Transverse colon (tissue), 4 donors: ENCODE data around the gene ZNF644. TPM values are rescaled to one million over a fixed set of nuclear protein-coding genes. Genes with fewer than 3 reads are reported as not detected.
"Not testable (repeated sequence)": the region's sequence is repeated elsewhere in the genome, so short reads cannot be mapped to it uniquely, and the experiment has no call there.

Experiments used
- DNase-seq: peaks from one replicate; pipeline ENCODE4 v3.0.0-alpha.2; 2019
- H3K27ac ChIP-seq, 4 donors: fragments of 200-600 bp; sonication (generic); 2 replicates each; pipeline ENCODE4 v1.5.1; 2016 to 2018; ENCODE audit warnings: inconsistent platforms in 4 of 4
- H3K27me3 ChIP-seq: fragments of 200-600 bp; sonication (generic); 2 replicates; pipeline ENCODE4 v1.5.1; 2017; ENCODE audit warnings: inconsistent platforms
- H3K36me3 ChIP-seq, 4 donors: fragments of 200-600 bp; sonication (generic); 2 replicates each; pipeline ENCODE4 v1.5.1; 2017 to 2019; ENCODE audit warnings: inconsistent platforms in 4 of 4
- H3K4me1 ChIP-seq, 4 donors: fragments of 200-600 bp; sonication (generic); 2 replicates each; pipeline ENCODE4 v1.5.1; 2017 to 2020; ENCODE audit warnings: inconsistent platforms in 4 of 4
- H3K4me3 ChIP-seq, 4 donors: fragments of 200-600 bp; sonication (generic); 1 replicate in 1 of 4; 2 replicates in 3 of 4; pipeline versions ENCODE4 v1.5.1 to v1.6.1; 2017 to 2019; ENCODE audit warnings: inconsistent platforms in 4 of 4
- H3K9me3 ChIP-seq, 2 donors: fragments of 200-600 bp; sonication (generic); 2 replicates each; pipeline ENCODE4 v1.5.1; 2017 to 2019; ENCODE audit warnings: inconsistent platforms in 2 of 2
- EP300 ChIP-seq: sonication (generic); formaldehyde crosslinking; IDR thresholded peaks from one replicate; pipeline ENCODE4 v1.6.1; 2017; ENCODE audit warnings: antibody characterized with exemption, low read depth
- POLR2A ChIP-seq: fragments of 450-650 bp; IDR thresholded peaks from one replicate; pipeline ENCODE4 v1.6.1; 2016; ENCODE audit warnings: antibody characterized with exemption, mild to moderate bottlenecking, moderate library complexity
- POLR2AphosphoS5 ChIP-seq, 3 donors: sonication (generic); formaldehyde crosslinking; IDR thresholded peaks; one replicate each; pipeline ENCODE4 v1.6.1; 2016; ENCODE audit warnings: antibody characterized with exemption in 3 of 3
- WGBS, 2 donors: methylation state at CpG; one replicate each; pipeline ENCODE4 v1.1.5; 2018; ENCODE audit warnings: low coverage in 1 of 2; 5-methylcytosine and 5-hydroxymethylcytosine counted together
- in situ Hi-C, 4 donors: fragments of 200-750 bp; cut with MboI; loops; one replicate each; pipeline versions ENCODE4 v1.15.0 to v1.15.1; 2017; ENCODE audit warnings: low sequenced_read_pairs in 3 of 4, low pct_ligation_motif_present in 1 of 4, low pct_unique_long_range_greater_than_20kb in 1 of 4
- intact Hi-C: fragments of 100-400 bp; cut with DNase I; formaldehyde crosslinking; loops from one replicate; pipeline ENCODE4 v1.15.1; 2023; ENCODE audit warnings: low total_unique reads
- total RNA-seq, 4 donors: library from RNA; depleted of rRNA; stranded (reverse); fragments of >200 nt; gene quantifications; one replicate each; pipeline ENCODE4 v1.1.0, GENCODE V29; 2016
- TF ChIP-seq, protein P1 (sequence below), 5 experiments: fragments of 200-600 bp in 3 of 5; fragments of 450-650 bp in 2 of 5; sonication (generic) in 3 of 5; IDR thresholded peaks; 1 replicate in 2 of 5; 2 replicates in 3 of 5; pipeline ENCODE4 v1.5.1; 2016 to 2017; ENCODE audit warnings: antibody characterized with exemption in 5 of 5, inconsistent platforms in 3 of 5, mild to moderate bottlenecking in 2 of 5, moderate library complexity in 1 of 5

ZNF644 gene
- total RNA-seq, 4 donors from 2014 or later = 19.5 to 86.2 (median 50.4) TPM

DNA sequence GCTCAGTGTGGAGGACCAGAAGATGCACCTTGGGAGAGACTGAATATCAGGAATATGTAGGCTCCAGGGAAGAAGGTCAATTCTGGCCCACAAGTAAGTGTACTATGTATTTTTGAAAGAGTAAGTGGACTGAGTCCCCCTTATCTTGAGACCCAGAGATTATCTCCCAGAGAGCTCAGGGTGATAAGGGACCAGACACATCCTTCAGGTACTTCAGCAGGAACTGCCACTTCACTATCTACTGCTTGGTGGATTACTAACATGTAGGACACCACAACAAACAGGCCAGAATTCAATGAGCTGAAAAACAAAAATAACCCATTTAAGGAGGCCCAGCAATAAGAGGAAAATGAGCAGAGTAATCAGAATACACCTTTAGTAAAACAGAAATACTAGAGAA lies 119.2 kb downstream of the ZNF644 start:
- intact Hi-C loops (no loop called here), in situ Hi-C loops (no loop called here)
- no peak overlapping the region for H3K4me3 ChIP-seq
- no peak for DNase-seq
- H3K36me3 ChIP-seq = peaks cover 0 to 5% (median 0%) of the 10 kb centered on the region in 4 donors
- H3K27ac ChIP-seq = no peak overlapping the region
- H3K4me1 ChIP-seq = no peaks in the 10 kb centered on the region
- TF ChIP-seq POLR2AphosphoS5 (IDR thresholded peaks at IDR 0.05) (no peak), POLR2A (no peak), EP300 (no peak)
- TF ChIP-seq, protein P1, sequence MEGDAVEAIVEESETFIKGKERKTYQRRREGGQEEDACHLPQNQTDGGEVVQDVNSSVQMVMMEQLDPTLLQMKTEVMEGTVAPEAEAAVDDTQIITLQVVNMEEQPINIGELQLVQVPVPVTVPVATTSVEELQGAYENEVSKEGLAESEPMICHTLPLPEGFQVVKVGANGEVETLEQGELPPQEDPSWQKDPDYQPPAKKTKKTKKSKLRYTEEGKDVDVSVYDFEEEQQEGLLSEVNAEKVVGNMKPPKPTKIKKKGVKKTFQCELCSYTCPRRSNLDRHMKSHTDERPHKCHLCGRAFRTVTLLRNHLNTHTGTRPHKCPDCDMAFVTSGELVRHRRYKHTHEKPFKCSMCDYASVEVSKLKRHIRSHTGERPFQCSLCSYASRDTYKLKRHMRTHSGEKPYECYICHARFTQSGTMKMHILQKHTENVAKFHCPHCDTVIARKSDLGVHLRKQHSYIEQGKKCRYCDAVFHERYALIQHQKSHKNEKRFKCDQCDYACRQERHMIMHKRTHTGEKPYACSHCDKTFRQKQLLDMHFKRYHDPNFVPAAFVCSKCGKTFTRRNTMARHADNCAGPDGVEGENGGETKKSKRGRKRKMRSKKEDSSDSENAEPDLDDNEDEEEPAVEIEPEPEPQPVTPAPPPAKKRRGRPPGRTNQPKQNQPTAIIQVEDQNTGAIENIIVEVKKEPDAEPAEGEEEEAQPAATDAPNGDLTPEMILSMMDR (IDR thresholded peaks at IDR 0.05) = no peak
- no peaks in the 10 kb centered on the region for H3K27me3 ChIP-seq
- H3K9me3 ChIP-seq = no peaks in the 10 kb centered on the region

GRCh38 chr1:90899263-90899662 lies 122.6 kb downstream of the ZNF644 start:
- Histone ChIP-seq H3K36me3 (peaks cover 0 to 5% (median 0%) of the 10 kb centered on the region in 4 donors), H3K4me3 (no peak overlapping the region), H3K9me3 (no peaks in the 10 kb centered on the region), H3K27ac (no peak overlapping the region), H3K4me1 (no peaks in the 10 kb centered on the region), H3K27me3 (no peaks in the 10 kb centered on the region)
- intact Hi-C loops = no loop called here
- WGBS, 2 donors = 97% methylated on average over 3 of the region's 3 CpGs
- no peak for DNase-seq
- no peak for TF ChIP-seq EP300
- TF ChIP-seq, protein P1 (IDR thresholded peaks at IDR 0.05) = no peak
- no peak for TF ChIP-seq POLR2AphosphoS5 (IDR thresholded peaks at IDR 0.05)
- TF ChIP-seq POLR2A = no peak
- in situ Hi-C loops = no loop called here

- H3K4me3 ChIP-seq, H3K36me3 ChIP-seq, H3K4me1 ChIP-seq, intact Hi-C loops, H3K27ac ChIP-seq, H3K27me3 ChIP-seq, in situ Hi-C loops, DNase-seq, H3K9me3 ChIP-seq: not testable (repeated sequence)
- 96 to 98% methylated on average over 17 to 38 of the region's 38 CpGs for WGBS, 2 donors
Observed at GRCh38 chr1:90893679-90894078, 128.2 kb downstream of the ZNF644 start.

DNA sequence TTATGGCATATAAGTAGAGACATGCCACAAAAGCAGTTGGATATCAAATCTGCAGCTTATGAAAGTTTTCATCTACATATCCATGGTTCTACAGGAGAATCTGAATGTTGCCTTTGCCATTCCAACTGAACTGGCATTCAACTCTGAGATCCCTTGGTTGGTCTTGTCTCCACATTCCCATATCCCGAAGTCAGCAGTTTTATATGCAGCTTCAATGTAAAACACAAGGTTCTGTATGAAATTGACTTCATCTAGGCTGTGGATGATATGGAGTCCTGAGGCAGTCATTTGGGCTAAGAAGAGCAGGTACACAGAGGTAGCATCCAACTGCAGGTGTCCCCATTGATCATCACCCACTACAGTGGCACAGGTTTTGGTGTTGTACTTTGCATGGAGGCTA lies 129.0 kb downstream of the ZNF644 start:
- intact Hi-C loops, in situ Hi-C loops, H3K27ac ChIP-seq, H3K36me3 ChIP-seq, H3K4me3 ChIP-seq, H3K9me3 ChIP-seq, H3K27me3 ChIP-seq, DNase-seq, H3K4me1 ChIP-seq: not testable (repeated sequence)
- WGBS, 2 donors = 80 to 96% methylated on average over 1 of the region's 1 CpG

GRCh38 chr1:90892196-90892595 lies 129.6 kb downstream of the ZNF644 start:
- intact Hi-C loops, H3K4me3 ChIP-seq, DNase-seq, H3K27me3 ChIP-seq, H3K4me1 ChIP-seq, H3K36me3 ChIP-seq, H3K27ac ChIP-seq, in situ Hi-C loops, H3K9me3 ChIP-seq: not testable (repeated sequence)
- 85% methylated on average over 13 of the region's 20 CpGs; no CpG with 5 or more reads in 1 of the 2 donors for WGBS, 2 donors

- H3K9me3 ChIP-seq, H3K36me3 ChIP-seq, H3K27ac ChIP-seq, DNase-seq, H3K4me3 ChIP-seq, in situ Hi-C loops, H3K27me3 ChIP-seq, intact Hi-C loops, H3K4me1 ChIP-seq: not testable (repeated sequence)
- 97% methylated on average over 23 of the region's 28 CpGs; no CpG with 5 or more reads in 1 of the 2 donors for WGBS, 2 donors
Observed at GRCh38 chr1:90891756-90892155, 130.1 kb downstream of the ZNF644 start.
